Measurements from ENCODE around the gene KATNBL1.

The KATNBL1 gene, protein sequence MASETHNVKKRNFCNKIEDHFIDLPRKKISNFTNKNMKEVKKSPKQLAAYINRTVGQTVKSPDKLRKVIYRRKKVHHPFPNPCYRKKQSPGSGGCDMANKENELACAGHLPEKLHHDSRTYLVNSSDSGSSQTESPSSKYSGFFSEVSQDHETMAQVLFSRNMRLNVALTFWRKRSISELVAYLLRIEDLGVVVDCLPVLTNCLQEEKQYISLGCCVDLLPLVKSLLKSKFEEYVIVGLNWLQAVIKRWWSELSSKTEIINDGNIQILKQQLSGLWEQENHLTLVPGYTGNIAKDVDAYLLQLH

DNA sequence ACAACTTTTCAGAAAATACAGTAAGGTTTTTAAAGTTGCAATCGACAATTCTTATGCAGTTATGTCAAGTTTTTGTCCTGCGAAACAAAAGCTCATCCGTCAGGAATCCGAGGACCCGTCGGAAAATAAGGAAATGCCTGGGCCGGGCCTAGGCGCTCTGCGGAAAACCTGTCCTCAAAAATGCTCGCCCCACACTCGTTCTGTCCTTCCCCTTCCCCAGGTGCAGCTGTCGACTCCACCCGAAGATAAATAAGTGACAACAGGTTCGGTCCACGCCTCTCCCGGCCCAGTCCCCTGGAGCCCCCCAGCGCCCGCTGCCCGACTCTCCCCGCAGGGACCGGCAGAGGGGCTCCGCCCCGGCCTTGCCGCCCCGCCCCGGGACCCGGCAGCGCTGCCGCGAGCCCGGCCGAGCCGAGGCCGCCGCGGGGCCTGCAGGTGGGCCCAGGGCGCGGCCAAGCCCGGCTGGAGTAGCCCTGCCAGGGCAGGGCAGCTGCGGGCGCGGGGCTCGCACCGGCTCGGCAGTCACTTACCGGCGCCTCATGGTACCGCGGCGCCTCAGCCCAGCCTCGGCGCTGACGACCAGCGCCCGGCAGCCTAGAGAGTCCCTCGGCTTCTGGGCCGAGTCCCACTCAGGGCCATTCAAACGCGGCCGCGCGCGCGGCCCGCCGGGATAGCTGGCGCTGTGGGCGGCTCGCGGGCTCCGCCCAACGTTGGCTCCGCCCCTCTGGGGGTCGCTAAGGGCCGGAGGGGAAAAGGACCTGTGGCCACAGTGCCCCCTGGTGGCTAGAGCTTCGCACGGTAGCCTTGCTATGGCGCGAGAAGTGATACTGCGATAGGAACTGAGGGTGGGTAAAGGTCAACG lies at the start of gene KATNBL1:
Gene KATNBL1, minus strand, starts transcription at position 676 of the 862 bp plus-strand sequence. CDS start 46,420 bp downstream, outside the sequence.
- H3K4me3 Mint-ChIP-seq, result peak within 1 kb of the TSS; percentile 84 to 87
- peaks cover 6 to 11% of the 10 kb centered on the region in 2 donors for H3K27me3 Mint-ChIP-seq
- ATAC-seq (replicated peaks), result peak; percentile 94 to 96

DNA sequence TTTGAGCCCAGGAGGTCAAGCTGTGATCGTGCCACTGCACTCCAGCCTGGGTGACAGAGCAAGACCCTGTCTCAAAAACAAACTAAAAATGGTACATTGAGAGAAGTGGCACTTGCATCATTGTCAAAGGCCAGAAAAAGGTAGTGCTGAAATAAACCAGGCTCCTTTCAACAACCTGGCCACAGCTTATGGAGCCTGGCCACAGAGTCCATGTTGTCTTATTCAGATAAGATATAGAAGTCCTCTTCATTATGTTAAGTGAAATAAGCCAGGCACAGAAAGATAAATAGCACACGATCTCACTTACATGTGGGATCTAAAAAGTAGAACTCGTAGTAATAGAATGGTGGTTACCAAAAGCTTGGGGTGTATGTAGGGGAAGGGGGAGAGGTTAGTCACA lies 49.7 kb upstream of the KATNBL1 start:
- no peak for DNase-seq
- Mint-ChIP-seq H3K27me3 (no peaks in the 10 kb centered on the region), H3K36me3 (peaks cover 28 to 33% of the 10 kb centered on the region in 2 donors), H3K27ac (peak overlapping the region; percentile 52), H3K9me3 (no peaks in the 10 kb centered on the region), H3K4me1 (peaks cover 0 to 4% of the 10 kb centered on the region in 2 donors), H3K4me3 (no peak overlapping the region)
- no peak for ATAC-seq (replicated peaks)

More for the DNA sequence above, at the start of gene KATNBL1:
- DNase-seq, result peak; percentile 92
- peak within 1 kb of the TSS; percentile 82 for H3K27ac Mint-ChIP-seq
- peaks cover 8 to 10% of the 10 kb centered on the region in 2 donors for H3K36me3 Mint-ChIP-seq
- no peaks in the 10 kb centered on the region for H3K9me3 Mint-ChIP-seq
- peaks cover 9 to 33% of the 10 kb centered on the region in 2 donors for H3K4me1 Mint-ChIP-seq

DNA sequence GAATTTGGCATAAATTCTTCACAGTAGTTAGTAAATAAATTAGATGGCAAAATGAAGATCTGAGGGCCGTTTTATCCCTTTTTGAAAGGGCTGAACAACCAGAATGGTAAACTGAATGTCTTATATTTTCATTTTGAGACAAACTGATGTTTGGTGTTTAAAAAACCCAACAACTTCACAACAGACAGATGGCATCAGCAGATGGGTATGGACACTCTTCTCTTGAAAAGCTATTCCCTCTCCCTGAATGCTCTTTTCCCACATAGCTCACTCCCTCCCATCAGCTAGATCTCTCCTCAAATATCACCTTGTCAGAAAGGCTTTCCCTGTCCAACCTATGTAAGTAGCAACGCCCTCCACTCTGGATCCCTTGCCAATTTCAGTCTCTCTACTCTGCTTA lies 48.3 kb upstream of the KATNBL1 start:
- Mint-ChIP-seq H3K9me3 (no peaks in the 10 kb centered on the region), H3K36me3 (peaks cover 35 to 38% of the 10 kb centered on the region in 2 donors), H3K4me1 (peaks cover 0 to 4% of the 10 kb centered on the region in 2 donors), H3K4me3 (no peak overlapping the region), H3K27me3 (no peaks in the 10 kb centered on the region), H3K27ac (no peak overlapping the region)
- ATAC-seq (replicated peaks) (no peak), DNase-seq (no peak)

DNA sequence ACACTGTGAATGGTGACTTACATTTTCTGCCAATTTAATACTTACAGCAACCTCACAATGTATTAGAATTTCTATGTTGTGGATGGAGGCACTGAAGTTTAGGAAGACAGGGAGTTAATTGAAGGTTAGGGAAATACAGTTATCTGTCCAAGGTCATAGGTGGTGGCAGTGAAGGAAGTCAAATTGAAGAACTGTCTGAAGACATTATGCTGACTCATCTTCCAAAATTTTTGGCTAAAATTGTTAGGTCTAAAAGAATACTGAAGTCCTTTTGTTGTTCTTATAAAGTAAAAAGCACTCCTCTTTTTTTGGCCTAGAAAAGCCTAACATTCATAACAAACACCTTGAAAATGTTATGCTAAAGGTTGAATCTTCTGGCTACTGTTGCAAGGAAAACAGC lies 42.6 kb upstream of the KATNBL1 start:
- Mint-ChIP-seq H3K4me1 (peaks cover 3% of the 10 kb centered on the region in 2 donors), H3K27me3 (no peaks in the 10 kb centered on the region), H3K4me3 (no peak overlapping the region), H3K27ac (no peak overlapping the region), H3K9me3 (no peaks in the 10 kb centered on the region), H3K36me3 (peaks cover 38 to 44% of the 10 kb centered on the region in 2 donors)
- DNase-seq, result no peak
- no peak for ATAC-seq (replicated peaks)

DNA sequence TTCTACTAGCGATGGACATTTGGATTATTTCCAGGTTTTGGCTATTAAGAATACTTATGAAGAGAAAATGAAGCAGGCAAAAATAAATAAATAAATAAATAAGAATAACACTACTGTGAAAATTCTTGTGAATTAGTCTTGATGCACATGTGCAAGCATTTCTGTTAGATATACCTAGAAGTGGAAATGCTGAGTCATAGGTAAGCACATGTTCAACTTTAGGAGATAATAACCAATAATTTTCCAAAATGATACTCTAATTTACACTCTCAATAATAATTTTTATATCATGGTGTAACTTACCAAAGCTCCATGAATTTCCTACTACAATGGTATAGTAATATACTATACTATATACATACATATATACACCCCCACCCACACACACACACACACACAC lies 38.3 kb upstream of the KATNBL1 start:
- Mint-ChIP-seq H3K27ac (no peak overlapping the region), H3K4me3 (no peak overlapping the region), H3K36me3 (peaks cover 31 to 50% of the 10 kb centered on the region in 2 donors), H3K9me3 (no peaks in the 10 kb centered on the region), H3K4me1 (peaks cover 5% of the 10 kb centered on the region in 2 donors), H3K27me3 (no peaks in the 10 kb centered on the region)
- no peak for DNase-seq
- ATAC-seq (replicated peaks), result no peak

DNA sequence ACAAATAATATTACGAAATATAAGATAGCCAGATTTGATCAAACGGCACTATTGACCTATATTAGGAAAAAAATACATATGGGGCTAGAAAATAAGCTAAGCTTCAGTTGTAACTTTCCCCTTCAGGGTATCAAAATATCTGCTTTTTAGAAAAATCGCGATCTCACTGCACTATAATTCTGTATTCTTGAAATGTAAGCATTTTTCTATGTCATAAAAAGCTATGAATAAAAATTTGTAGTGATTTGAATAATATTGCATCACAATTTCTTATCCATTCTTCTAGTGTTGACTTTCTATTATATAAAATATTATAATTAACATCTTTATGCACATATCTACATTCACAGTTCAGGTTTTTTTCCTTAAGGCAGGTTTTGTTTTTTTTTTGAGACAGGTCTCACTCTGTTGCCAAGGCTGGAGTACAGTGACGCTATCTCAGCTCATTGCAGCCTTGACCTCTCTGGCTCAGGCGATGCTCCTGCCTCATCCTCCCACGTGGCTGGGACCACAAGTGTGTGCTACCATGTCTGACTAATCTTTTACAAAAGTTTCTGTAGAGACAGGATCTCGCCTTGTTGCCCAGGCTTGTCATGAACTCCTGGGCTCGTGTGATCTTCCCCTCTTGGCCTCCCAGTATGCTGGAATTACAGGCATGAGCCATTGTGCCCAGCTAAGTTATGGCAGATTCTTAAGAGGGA lies 36.5 kb upstream of the KATNBL1 start:
- peaks cover 27 to 41% of the 10 kb centered on the region in 2 donors for H3K36me3 Mint-ChIP-seq
- H3K4me3 Mint-ChIP-seq, result no peak overlapping the region
- ATAC-seq (replicated peaks) (no peak), DNase-seq (no peak)
- no peaks in the 10 kb centered on the region for H3K27me3 Mint-ChIP-seq
- H3K4me1 Mint-ChIP-seq, result peaks cover 5% of the 10 kb centered on the region in 2 donors
- H3K27ac Mint-ChIP-seq, result no peak overlapping the region
- H3K9me3 Mint-ChIP-seq, result no peaks in the 10 kb centered on the region

DNA sequence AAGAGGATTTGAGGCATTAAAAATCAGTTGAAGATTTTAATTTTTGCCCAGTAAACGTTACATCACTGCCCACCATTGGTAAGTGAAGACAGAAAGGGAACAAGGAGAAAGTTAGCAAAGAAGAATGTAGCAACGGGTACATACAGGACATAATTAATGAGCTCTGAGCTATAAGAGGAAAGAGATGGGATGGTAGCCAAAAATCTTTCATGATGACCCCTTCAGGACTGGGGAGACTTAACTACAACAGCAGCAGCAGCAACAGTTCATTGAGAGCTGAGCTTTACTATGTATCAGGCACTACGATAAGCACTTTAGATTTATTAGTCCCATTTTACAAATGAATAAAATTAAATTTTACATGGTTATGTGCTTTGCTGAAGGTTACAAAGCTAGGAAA lies 33.3 kb upstream of the KATNBL1 start:
- peaks cover 10 to 12% of the 10 kb centered on the region in 2 donors for H3K4me1 Mint-ChIP-seq
- H3K4me3 Mint-ChIP-seq, result no peak overlapping the region
- no peaks in the 10 kb centered on the region for H3K9me3 Mint-ChIP-seq
- no peak overlapping the region for H3K27ac Mint-ChIP-seq
- H3K36me3 Mint-ChIP-seq, result peaks cover 26 to 42% of the 10 kb centered on the region in 2 donors
- no peak for ATAC-seq (replicated peaks)
- no peaks in the 10 kb centered on the region for H3K27me3 Mint-ChIP-seq
- DNase-seq, result no peak

DNA sequence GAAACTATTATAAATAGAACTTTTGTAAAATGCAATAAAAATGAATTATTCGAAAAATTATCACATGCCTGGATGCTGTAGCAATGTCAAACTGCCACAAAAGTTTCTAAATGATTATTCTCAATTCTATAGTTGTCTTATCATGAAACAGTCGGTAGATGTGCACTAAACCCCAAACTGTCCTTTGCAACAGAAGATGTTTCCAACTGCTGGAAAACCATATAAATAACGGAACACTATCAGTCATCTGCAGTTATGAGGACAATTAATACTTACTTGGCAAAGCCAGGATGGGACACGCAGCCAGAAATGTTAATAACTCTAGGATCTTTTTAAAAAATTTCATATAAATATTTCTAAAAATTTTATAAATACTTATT lies 32.4 kb upstream of the KATNBL1 start:
- Mint-ChIP-seq H3K36me3 (peaks cover 23 to 40% of the 10 kb centered on the region in 2 donors), H3K9me3 (no peaks in the 10 kb centered on the region), H3K4me1 (peaks cover 7 to 10% of the 10 kb centered on the region in 2 donors), H3K4me3 (no peak overlapping the region), H3K27ac (no peak overlapping the region), H3K27me3 (no peaks in the 10 kb centered on the region)
- DNase-seq (no peak), ATAC-seq (replicated peaks) (no peak)

DNA sequence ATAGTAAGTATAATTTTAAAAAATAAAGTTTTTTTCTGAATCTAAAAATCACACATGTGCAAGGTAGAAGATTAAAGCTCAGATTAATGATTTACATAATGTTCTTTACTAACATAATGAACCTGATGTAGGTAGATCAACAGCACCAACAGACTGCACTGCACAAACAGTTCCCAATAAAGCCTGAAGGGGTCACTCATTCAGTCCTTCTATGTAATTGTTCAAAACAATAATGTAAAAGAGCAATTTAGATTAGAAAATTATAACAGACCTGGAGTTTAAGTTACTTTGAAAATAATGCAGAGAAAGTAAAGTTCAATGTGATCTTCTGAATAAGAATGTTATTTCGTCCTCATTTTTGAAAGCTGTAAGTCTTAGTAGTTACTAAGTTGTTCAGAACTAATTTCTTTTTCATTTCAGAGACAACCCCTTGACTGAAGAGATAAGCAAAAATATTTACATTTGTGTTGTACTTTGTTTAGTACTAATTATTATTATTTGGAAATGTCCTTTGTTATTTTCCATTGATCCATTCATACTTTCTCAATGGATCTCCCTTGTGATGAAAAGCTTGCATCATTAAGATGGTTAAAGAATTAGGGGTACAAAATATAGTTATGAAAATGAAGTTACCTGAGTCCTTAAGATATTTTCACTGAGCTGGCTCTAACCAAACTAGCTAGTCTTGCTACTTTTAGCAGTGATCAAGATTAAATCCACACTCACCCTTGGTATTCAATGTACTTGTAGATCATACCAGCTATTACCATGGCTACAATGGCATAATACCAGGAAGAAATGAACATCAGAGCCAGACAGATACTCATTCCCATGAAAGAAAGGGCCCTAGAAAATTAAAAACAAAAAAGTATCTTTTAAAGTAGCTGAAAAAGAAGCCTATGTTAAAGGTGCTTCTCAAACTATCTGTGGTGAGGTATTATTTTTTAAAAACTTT lies 31.8 kb upstream of the KATNBL1 start:
- H3K27me3 Mint-ChIP-seq, result no peaks in the 10 kb centered on the region
- ATAC-seq (replicated peaks), result peak; percentile 84

DNA sequence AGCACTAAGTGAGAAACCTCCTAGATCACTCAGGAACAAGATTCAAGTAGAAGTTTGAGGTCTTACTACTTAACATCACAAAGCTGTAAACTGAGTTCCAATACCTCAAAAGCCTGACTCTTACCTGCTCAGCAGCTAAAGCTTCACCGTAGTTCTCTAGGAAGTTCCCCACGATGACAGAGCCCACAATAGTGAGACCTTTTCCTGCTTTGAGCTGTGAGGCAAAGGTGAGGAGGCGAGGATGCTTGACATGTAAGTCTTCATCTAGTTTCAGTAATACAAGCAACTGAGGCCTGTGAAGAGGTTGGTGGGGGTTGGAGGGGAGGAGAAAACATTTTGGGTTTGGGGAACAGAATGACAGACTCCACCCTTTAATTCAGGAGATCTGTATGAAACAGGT lies 30.6 kb upstream of the KATNBL1 start:
- Mint-ChIP-seq H3K36me3 (peaks cover 29 to 45% of the 10 kb centered on the region in 2 donors), H3K4me3 (no peak overlapping the region), H3K4me1 (peaks cover 7 to 10% of the 10 kb centered on the region in 2 donors), H3K9me3 (no peaks in the 10 kb centered on the region), H3K27ac (no peak overlapping the region), H3K27me3 (no peaks in the 10 kb centered on the region)
- ATAC-seq (replicated peaks) (no peak), DNase-seq (no peak)

More for the DNA sequence above, 31.8 kb upstream of the KATNBL1 start:
- no peak overlapping the region for H3K4me3 Mint-ChIP-seq
- H3K36me3 Mint-ChIP-seq, result peaks cover 23 to 39% of the 10 kb centered on the region in 2 donors
- peak; percentile 5 for DNase-seq
- H3K27ac Mint-ChIP-seq, result no peak overlapping the region
- no peaks in the 10 kb centered on the region for H3K9me3 Mint-ChIP-seq
- H3K4me1 Mint-ChIP-seq, result peaks cover 7 to 10% of the 10 kb centered on the region in 2 donors

DNA sequence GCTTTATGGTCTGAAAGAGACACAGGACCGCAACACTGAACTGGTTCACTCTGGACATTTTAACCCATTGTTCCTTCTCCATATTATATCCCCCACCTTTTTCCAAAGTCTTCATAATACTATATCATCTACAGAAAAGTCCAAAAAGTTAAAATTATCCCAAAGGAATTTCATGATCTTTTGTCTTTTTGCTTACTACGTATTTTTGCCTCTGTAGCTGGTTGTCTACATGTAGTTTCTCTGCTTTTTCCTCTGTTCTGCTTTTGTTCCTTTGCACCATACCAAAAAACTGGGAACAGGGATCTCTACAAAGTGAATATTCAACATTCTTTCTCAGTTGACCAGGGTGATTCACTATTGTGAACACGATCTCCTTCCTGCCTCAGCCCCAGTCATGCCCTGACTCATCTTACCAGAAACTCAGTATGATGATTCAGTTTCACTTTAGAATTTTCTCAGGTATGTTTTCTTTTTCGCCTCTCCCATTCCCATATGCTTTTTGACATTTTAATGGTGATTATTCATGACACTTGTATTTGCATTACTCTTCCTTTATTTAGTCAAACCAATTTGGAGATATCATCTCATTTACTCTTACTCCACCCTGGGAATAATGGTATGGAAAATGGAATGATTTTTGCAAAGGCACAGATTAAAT lies 29.4 kb upstream of the KATNBL1 start:
- no peaks in the 10 kb centered on the region for H3K9me3 Mint-ChIP-seq
- peaks cover 26 to 44% of the 10 kb centered on the region in 2 donors for H3K36me3 Mint-ChIP-seq
- no peaks in the 10 kb centered on the region for H3K27me3 Mint-ChIP-seq
- ATAC-seq (replicated peaks) (peak in 1 of 2 donors; percentile 53), DNase-seq (no peak)
- H3K4me3 Mint-ChIP-seq, result no peak overlapping the region
- peaks cover 5 to 7% of the 10 kb centered on the region in 2 donors for H3K4me1 Mint-ChIP-seq
- H3K27ac Mint-ChIP-seq, result peak overlapping the region; percentile 42

DNA sequence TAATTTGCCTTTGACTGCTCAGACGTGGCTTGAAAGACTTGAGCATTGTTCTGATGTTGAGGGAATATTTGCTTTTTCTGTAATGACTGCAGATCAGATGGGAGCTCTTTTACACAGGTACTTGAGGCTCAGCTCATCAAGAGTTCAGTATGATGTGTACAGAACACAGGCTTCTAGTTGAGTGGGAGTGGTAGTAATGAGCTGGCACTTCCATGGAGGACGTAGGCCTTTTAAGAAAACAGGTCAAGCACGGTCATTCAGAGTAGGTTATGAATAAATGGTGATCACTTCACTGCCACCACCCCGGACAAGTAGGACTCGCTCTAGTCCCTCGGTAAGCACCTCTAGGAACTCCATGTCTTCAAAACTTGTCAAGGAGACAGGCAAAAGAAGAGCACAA lies 23.7 kb upstream of the KATNBL1 start:
- Mint-ChIP-seq H3K9me3 (no peaks in the 10 kb centered on the region), H3K27ac (peak overlapping the region; percentile 32), H3K4me3 (no peak overlapping the region), H3K27me3 (no peaks in the 10 kb centered on the region), H3K36me3 (peaks cover 26 to 44% of the 10 kb centered on the region in 2 donors), H3K4me1 (no peaks in the 10 kb centered on the region)
- no peak for ATAC-seq (replicated peaks)
- DNase-seq, result no peak
